ENCODE data around the gene TBC1D22A.

The TBC1D22A gene

DNA sequence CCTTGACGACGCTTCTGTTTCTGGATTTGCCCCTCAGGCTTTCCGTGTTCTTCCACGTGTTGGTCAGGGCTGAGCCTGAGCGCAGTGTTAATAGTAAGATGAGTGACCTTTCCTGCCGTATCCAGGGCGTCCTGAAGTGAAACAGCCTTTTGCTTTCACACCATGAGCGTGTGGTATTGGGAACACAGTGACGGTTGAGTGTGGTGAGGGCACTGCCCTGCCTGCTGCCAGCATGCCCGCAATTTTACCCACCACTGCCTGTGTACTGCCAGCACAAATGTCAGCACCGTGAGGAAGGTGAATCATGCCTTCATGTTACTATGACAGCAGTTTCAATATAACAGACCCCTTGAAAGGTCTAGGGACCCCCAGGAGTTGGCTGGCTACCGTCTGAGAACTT is 217.1 kb downstream of the TBC1D22A start:
- TF ChIP-seq CTCF (IDR thresholded peaks at IDR 0.05; ENCODE audit: unreplicated experiment in 3 of 3) = no peak
- no peaks in the 10 kb centered on the region for H3K4me1 Mint-ChIP-seq
- peaks cover 7% of the 10 kb centered on the region for H3K9me3 Mint-ChIP-seq
- H3K27me3 Mint-ChIP-seq (ENCODE audit: low read depth) = no peaks in the 10 kb centered on the region
- no peak overlapping the region for H3K27ac Mint-ChIP-seq
- H3K4me3 Mint-ChIP-seq = no peak overlapping the region
- peaks cover 59% of the 10 kb centered on the region for H3K36me3 Mint-ChIP-seq (ENCODE audit: low read depth)

GRCh38 chr22:46980392-46980791 is 217.9 kb downstream of the TBC1D22A start:
- no peak for TF ChIP-seq CTCF (IDR thresholded peaks at IDR 0.05; ENCODE audit: unreplicated experiment in 3 of 3)
- Mint-ChIP-seq H3K4me3 (no peak overlapping the region), H3K36me3 (ENCODE audit: low read depth) (peaks cover 56% of the 10 kb centered on the region), H3K4me1 (no peaks in the 10 kb centered on the region), H3K9me3 (peaks cover 7% of the 10 kb centered on the region), H3K27me3 (ENCODE audit: low read depth) (no peaks in the 10 kb centered on the region), H3K27ac (no peak overlapping the region)

- H3K4me3 Mint-ChIP-seq = no peak overlapping the region
- H3K36me3 Mint-ChIP-seq (ENCODE audit: low read depth) = peaks cover 38% of the 10 kb centered on the region
- TF ChIP-seq CTCF (IDR thresholded peaks at IDR 0.05; ENCODE audit: unreplicated experiment in 3 of 3) = no peak
- H3K9me3 Mint-ChIP-seq = peaks cover 7% of the 10 kb centered on the region
- no peaks in the 10 kb centered on the region for H3K4me1 Mint-ChIP-seq
- no peak overlapping the region for H3K27ac Mint-ChIP-seq
- no peaks in the 10 kb centered on the region for H3K27me3 Mint-ChIP-seq (ENCODE audit: low read depth)
These were observed 220.2 kb downstream of the TBC1D22A start for GRCh38 chr22:46982635-46983034.

- TF ChIP-seq CTCF (IDR thresholded peaks at IDR 0.05; ENCODE audit: unreplicated experiment in 3 of 3) = no peak
- Mint-ChIP-seq H3K4me1 (no peaks in the 10 kb centered on the region), H3K4me3 (no peak overlapping the region), H3K9me3 (peaks cover 7% of the 10 kb centered on the region), H3K27me3 (ENCODE audit: low read depth) (no peaks in the 10 kb centered on the region), H3K36me3 (ENCODE audit: low read depth) (peaks cover 38% of the 10 kb centered on the region), H3K27ac (no peak overlapping the region)
These were observed 220.6 kb downstream of the TBC1D22A start for GRCh38 chr22:46983046-46983445.

DNA sequence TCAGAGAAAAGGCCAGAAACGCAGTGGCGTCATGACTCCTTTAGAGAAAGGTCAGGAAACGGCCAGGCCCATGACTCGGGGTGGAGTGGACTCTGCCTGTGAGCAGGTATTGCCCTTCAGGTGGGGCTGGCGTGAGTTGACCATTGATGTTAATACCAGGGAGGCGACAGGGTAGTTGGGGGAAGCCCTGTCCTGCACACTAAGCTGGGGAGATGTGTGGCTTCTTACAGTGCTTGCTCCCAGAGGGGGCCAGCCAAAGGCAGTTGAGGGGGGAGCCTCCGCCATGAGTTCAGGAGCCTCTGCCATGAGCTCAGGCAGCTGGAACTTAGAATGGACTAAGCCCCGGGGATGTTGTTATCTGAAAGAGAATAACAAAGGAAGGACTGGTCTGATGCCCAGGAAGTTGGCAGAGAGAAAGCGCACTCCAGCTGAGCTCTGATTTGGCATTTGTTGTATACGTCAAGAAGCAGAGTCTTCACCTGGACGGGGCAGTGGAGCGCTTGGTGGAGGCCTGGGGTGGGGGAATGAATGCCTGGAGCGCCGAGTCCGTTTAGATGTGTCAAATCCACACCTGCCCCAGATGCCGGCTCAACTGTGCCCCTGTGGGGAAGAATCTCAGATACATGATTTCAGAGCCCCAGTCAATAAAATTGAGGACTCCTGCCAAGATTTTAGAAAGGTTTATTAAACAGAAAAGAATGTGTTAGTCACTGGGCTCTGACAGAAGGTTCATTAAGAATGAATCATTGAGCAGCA is 222.5 kb downstream of the TBC1D22A start:
- Mint-ChIP-seq H3K27me3 (ENCODE audit: low read depth) (no peaks in the 10 kb centered on the region), H3K4me3 (no peak overlapping the region), H3K9me3 (peaks cover 2% of the 10 kb centered on the region), H3K27ac (no peak overlapping the region), H3K4me1 (no peaks in the 10 kb centered on the region), H3K36me3 (ENCODE audit: low read depth) (peaks cover 20% of the 10 kb centered on the region)
- no peak for TF ChIP-seq CTCF (IDR thresholded peaks at IDR 0.05; ENCODE audit: unreplicated experiment in 3 of 3)

GRCh38 chr22:46985507-46985882 is 223.0 kb downstream of the TBC1D22A start:
- Mint-ChIP-seq H3K4me3 (no peak overlapping the region), H3K27me3 (ENCODE audit: low read depth) (no peaks in the 10 kb centered on the region), H3K27ac (no peak overlapping the region), H3K9me3 (peaks cover 2% of the 10 kb centered on the region), H3K36me3 (ENCODE audit: low read depth) (peaks cover 16% of the 10 kb centered on the region), H3K4me1 (no peaks in the 10 kb centered on the region)
- no peak for TF ChIP-seq CTCF (IDR thresholded peaks at IDR 0.05; ENCODE audit: unreplicated experiment in 3 of 3)
